Measurements from ENCODE around the gene MAGEB5. TPM values are rescaled to one million over a fixed set of nuclear protein-coding genes. Genes with fewer than 3 reads are reported as not detected.

The MAGEB5 gene, protein sequence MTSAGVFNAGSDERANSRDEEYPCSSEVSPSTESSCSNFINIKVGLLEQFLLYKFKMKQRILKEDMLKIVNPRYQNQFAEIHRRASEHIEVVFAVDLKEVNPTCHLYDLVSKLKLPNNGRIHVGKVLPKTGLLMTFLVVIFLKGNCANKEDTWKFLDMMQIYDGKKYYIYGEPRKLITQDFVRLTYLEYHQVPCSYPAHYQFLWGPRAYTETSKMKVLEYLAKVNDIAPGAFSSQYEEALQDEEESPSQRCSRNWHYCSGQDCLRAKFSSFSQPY
- total RNA-seq, result not detected in 2 replicates

DNA sequence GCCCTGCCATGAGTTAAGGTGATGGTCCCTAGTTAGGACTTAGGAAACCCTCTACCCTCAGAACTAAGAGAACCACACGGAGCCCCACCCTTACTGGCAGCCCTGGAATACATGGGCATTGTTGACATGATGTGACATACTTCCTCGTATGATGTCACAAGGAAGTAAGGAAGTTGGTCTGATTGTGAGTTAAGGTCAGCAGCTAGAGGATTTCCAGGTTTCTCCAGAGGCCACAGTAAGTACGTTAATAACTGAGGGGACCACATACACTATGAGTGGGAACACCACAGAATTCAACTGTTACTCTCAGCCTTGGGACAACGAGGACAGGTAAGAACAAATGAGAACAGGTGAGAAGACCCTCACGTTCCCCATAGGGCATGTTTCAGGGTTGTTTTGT lies at the start of gene MAGEB5:
Gene MAGEB5, plus strand, starts transcription at position 301 of the 400 bp plus-strand sequence. CDS start 1,133 bp downstream, outside the sequence.

DNA sequence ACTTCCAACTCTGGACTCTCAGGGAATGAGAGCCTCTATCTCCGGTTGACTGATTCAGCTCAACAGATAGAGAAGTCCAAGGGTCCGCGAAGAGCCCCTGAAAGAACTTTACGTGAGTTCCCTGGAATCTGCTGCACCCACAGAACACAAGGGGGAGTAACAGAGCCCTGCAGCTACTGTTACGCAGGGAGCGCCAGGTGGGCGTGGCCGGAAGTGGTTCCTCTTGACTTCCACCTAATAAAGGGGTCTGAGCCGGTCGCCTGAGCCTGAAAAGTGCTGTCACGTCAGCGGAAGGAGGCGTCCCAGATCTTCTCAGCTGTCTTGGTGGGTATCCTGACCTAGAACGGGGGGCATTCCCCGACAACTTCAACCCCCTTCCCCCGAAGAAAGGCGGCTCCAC lies 23.8 kb upstream of the MAGEB5 start, which contains the start of gene MAGEB6:
Gene MAGEB6, plus strand, starts transcription at position 237 of the 400 bp plus-strand sequence. CDS start 1,407 bp downstream, outside the sequence.

Other genes starting within 250 kb of the MAGEB5 start
- gene MAGEB18, start 77.8 kb upstream of the MAGEB5 start, total RNA-seq, result not detected in 2 replicates
- not detected in 2 replicates for gene MAGEB6B, start 55.6 kb upstream of the MAGEB5 start, total RNA-seq
- not detected in 2 replicates for gene MAGEB6, start 23.7 kb upstream of the MAGEB5 start, total RNA-seq